HepG2 (cell line): ENCODE results near the gene ARRDC4. TPM values are rescaled to one million over a fixed set of nuclear protein-coding genes. Genes with fewer than 3 reads are reported as not detected.

Experiments
- EHMT2 ChIP-seq: fragments of 200-600 bp; sonication (generic); IDR thresholded peaks from 2 replicates; pipeline ENCODE4 v1.7.0; 2017; ENCODE audit warnings: antibody characterized with exemption, low read depth, low read length, borderline replicate concordance
- HOXA5 ChIP-seq: sonication (generic); formaldehyde crosslinking; IDR thresholded peaks from 2 replicates; pipeline ENCODE4 v1.4.0; 2020; ENCODE audit warnings: missing genetic modification reagents
- MATR3 ChIP-seq: sonication (generic); formaldehyde crosslinking; IDR thresholded peaks from 2 replicates; pipeline ENCODE4 v1.4.0; 2020; ENCODE audit warnings: missing genetic modification reagents
- PHF20 ChIP-seq: sonication (generic); formaldehyde crosslinking; IDR thresholded peaks from 2 replicates; pipeline ENCODE4 v1.5.0; 2020; ENCODE audit warnings: mild to moderate bottlenecking, missing genetic modification reagents
- RARG ChIP-seq: sonication (generic); formaldehyde crosslinking; IDR thresholded peaks from 2 replicates; pipeline ENCODE4 v1.4.0; 2020; ENCODE audit warnings: low read depth, mild to moderate bottlenecking, missing genetic modification reagents
- SP4 ChIP-seq: sonication (generic); formaldehyde crosslinking; IDR thresholded peaks from 2 replicates; pipeline ENCODE4 v1.8.1; 2023; ENCODE audit warnings: mild to moderate bottlenecking, missing genetic modification reagents
- ZNF354B ChIP-seq: sonication (generic); formaldehyde crosslinking; IDR thresholded peaks from 2 replicates; pipeline ENCODE4 v1.8.0; 2022; ENCODE audit warnings: mild to moderate bottlenecking, missing genetic modification reagents
- ZNF605 ChIP-seq: sonication (generic); formaldehyde crosslinking; IDR thresholded peaks from 2 replicates; pipeline ENCODE4 v1.8.0; 2022; ENCODE audit warnings: mild to moderate bottlenecking, missing genetic modification reagents
- polyA plus RNA-seq, 8 experiments: library from polyadenylated mRNA; depleted of rRNA in 3 of 8; stranded (reverse) in 7 of 8; unstranded in 1 of 8; fragments of >200 nt; fragmentation: Illumina TruSeq in 4 of 8; extraction: Trizol in 4 of 8; gene quantifications; 2 replicates each; pipeline versions ENCODE4 v1.2.1 to v1.2.3, GENCODE V29; 2011 to 2016; ENCODE audit warnings: low read depth in 4 of 8, missing spikeins in 1 of 8, mixed read lengths in 1 of 8; ENCODE audit not compliant: insufficient read depth in 1 of 8
- total RNA-seq, 5 experiments: library from RNA; depleted of rRNA; stranded (reverse); fragments of >200 nt; fragmentation: Illumina TruSeq; extraction: Trizol; gene quantifications; 2 replicates each; pipeline ENCODE4 v1.2.3, GENCODE V29; 2016; ENCODE audit warnings: low read depth in 1 of 5
- TF ChIP-seq, protein P1 (sequence below): sonication (generic); formaldehyde crosslinking; IDR thresholded peaks from 2 replicates; pipeline ENCODE4 v1.9.0; 2021; ENCODE audit warnings: mild to moderate bottlenecking, missing genetic modification reagents
- TF ChIP-seq, protein P2 (sequence below): sonication (generic); formaldehyde crosslinking; IDR thresholded peaks from 2 replicates; pipeline ENCODE4 v1.5.0; 2020; ENCODE audit warnings: mild to moderate bottlenecking, missing genetic modification reagents, moderate library complexity
- TF ChIP-seq, protein P3 (sequence below): sonication (generic); formaldehyde crosslinking; IDR thresholded peaks from 2 replicates; pipeline ENCODE4 v1.8.0; 2022; ENCODE audit warnings: mild to moderate bottlenecking, missing genetic modification reagents
- TF ChIP-seq, protein P4 (sequence below): sonication (generic); formaldehyde crosslinking; IDR thresholded peaks from 2 replicates; pipeline ENCODE4 v1.5.0; 2020; ENCODE audit warnings: mild to moderate bottlenecking, missing genetic modification reagents

ARRDC4 gene
- total and polyA plus RNA-seq, 2 of the 13 experiments (the other 11 are each of a cell fraction or from before 2014, with no cell fraction given): 1.5 to 2.5 TPM

DNA sequence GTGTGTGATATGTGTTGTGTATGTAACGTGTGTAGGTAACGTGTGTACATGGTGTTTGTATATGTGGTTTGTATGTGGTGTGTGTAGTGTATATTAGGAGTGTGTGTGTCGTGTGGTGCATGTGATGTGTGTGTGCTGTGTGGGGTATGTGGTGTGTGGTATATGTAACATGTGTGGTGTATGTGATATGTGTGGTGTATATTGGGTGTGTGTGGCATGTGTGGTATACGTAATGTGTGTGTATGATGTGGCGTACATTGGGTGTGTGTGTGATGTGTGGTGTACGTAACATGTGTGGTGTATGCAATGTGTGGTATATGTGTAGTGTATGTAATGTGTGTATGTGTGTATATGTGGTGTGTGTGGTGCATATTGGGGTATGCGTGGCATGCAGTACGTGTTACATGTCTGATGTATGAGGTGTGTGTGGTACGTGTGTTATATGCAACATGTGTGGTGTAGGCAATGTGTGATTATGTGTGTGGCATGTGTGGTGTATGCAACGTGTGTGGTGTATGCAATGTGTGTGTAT lies 41.2 kb downstream of the ARRDC4 start (continued):
- TF ChIP-seq RARG (CRISPR knock-in tag) (no peak), EHMT2 (no peak), MATR3 (CRISPR knock-in tag) (no peak), HOXA5 (CRISPR knock-in tag) (no peak), PHF20 (no peak), ZNF354B (CRISPR knock-in tag) (no peak), SP4 (CRISPR knock-in tag) (no peak), ZNF605 (CRISPR knock-in tag) (no peak)
- TF ChIP-seq, protein P1, sequence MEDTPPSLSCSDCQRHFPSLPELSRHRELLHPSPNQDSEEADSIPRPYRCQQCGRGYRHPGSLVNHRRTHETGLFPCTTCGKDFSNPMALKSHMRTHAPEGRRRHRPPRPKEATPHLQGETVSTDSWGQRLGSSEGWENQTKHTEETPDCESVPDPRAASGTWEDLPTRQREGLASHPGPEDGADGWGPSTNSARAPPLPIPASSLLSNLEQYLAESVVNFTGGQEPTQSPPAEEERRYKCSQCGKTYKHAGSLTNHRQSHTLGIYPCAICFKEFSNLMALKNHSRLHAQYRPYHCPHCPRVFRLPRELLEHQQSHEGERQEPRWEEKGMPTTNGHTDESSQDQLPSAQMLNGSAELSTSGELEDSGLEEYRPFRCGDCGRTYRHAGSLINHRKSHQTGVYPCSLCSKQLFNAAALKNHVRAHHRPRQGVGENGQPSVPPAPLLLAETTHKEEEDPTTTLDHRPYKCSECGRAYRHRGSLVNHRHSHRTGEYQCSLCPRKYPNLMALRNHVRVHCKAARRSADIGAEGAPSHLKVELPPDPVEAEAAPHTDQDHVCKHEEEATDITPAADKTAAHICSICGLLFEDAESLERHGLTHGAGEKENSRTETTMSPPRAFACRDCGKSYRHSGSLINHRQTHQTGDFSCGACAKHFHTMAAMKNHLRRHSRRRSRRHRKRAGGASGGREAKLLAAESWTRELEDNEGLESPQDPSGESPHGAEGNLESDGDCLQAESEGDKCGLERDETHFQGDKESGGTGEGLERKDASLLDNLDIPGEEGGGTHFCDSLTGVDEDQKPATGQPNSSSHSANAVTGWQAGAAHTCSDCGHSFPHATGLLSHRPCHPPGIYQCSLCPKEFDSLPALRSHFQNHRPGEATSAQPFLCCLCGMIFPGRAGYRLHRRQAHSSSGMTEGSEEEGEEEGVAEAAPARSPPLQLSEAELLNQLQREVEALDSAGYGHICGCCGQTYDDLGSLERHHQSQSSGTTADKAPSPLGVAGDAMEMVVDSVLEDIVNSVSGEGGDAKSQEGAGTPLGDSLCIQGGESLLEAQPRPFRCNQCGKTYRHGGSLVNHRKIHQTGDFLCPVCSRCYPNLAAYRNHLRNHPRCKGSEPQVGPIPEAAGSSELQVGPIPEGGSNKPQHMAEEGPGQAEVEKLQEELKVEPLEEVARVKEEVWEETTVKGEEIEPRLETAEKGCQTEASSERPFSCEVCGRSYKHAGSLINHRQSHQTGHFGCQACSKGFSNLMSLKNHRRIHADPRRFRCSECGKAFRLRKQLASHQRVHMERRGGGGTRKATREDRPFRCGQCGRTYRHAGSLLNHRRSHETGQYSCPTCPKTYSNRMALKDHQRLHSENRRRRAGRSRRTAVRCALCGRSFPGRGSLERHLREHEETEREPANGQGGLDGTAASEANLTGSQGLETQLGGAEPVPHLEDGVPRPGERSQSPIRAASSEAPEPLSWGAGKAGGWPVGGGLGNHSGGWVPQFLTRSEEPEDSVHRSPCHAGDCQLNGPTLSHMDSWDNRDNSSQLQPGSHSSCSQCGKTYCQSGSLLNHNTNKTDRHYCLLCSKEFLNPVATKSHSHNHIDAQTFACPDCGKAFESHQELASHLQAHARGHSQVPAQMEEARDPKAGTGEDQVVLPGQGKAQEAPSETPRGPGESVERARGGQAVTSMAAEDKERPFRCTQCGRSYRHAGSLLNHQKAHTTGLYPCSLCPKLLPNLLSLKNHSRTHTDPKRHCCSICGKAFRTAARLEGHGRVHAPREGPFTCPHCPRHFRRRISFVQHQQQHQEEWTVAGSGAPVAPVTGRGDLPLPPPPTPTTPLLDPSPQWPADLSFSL (CRISPR knock-in tag): peak; percentile 71
- TF ChIP-seq, protein P2, sequence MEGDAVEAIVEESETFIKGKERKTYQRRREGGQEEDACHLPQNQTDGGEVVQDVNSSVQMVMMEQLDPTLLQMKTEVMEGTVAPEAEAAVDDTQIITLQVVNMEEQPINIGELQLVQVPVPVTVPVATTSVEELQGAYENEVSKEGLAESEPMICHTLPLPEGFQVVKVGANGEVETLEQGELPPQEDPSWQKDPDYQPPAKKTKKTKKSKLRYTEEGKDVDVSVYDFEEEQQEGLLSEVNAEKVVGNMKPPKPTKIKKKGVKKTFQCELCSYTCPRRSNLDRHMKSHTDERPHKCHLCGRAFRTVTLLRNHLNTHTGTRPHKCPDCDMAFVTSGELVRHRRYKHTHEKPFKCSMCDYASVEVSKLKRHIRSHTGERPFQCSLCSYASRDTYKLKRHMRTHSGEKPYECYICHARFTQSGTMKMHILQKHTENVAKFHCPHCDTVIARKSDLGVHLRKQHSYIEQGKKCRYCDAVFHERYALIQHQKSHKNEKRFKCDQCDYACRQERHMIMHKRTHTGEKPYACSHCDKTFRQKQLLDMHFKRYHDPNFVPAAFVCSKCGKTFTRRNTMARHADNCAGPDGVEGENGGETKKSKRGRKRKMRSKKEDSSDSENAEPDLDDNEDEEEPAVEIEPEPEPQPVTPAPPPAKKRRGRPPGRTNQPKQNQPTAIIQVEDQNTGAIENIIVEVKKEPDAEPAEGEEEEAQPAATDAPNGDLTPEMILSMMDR (CRISPR knock-in tag): no peak
- TF ChIP-seq, protein P3, sequence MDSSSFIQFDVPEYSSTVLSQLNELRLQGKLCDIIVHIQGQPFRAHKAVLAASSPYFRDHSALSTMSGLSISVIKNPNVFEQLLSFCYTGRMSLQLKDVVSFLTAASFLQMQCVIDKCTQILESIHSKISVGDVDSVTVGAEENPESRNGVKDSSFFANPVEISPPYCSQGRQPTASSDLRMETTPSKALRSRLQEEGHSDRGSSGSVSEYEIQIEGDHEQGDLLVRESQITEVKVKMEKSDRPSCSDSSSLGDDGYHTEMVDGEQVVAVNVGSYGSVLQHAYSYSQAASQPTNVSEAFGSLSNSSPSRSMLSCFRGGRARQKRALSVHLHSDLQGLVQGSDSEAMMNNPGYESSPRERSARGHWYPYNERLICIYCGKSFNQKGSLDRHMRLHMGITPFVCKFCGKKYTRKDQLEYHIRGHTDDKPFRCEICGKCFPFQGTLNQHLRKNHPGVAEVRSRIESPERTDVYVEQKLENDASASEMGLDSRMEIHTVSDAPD (CRISPR knock-in tag): no peak
- TF ChIP-seq, protein P4, sequence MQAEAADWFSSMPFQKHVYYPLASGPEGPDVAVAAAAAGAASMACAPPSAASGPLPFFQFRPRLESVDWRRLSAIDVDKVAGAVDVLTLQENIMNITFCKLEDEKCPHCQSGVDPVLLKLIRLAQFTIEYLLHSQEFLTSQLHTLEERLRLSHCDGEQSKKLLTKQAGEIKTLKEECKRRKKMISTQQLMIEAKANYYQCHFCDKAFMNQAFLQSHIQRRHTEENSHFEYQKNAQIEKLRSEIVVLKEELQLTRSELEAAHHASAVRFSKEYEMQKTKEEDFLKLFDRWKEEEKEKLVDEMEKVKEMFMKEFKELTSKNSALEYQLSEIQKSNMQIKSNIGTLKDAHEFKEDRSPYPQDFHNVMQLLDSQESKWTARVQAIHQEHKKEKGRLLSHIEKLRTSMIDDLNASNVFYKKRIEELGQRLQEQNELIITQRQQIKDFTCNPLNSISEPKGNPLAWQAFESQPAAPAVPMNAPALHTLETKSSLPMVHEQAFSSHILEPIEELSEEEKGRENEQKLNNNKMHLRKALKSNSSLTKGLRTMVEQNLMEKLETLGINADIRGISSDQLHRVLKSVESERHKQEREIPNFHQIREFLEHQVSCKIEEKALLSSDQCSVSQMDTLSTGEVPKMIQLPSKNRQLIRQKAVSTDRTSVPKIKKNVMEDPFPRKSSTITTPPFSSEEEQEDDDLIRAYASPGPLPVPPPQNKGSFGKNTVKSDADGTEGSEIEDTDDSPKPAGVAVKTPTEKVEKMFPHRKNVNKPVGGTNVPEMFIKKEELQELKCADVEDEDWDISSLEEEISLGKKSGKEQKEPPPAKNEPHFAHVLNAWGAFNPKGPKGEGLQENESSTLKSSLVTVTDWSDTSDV (CRISPR knock-in tag): no peak
